ENCODE data around the gene SCAMP3. TPM values are rescaled to one million over a fixed set of nuclear protein-coding genes. Genes with fewer than 3 reads are reported as not detected.
A peak's percentile ranks its signal among the peaks of the same experiment; 100 is the strongest.

SCAMP3 gene
- total RNA-seq, 1 donor from 2014 or later = 78.6 TPM

GRCh38 chr1:155255243-155256007 is 6.7 kb downstream of the SCAMP3 start, which contains the start of gene ENTREP3:
Gene ENTREP3, minus strand, starts transcription at chr1:155255483. Its CDS starts 606 bp downstream, at chr1:155254877.
- Mint-ChIP-seq H3K36me3 (ENCODE audit: low read depth) (peaks cover 39% of the 10 kb centered on the region), H3K27ac (peak within 1 kb of the TSS; percentile 53), H3K4me3 (peak within 1 kb of the TSS; percentile 84), H3K27me3 (no peaks in the 10 kb centered on the region), H3K9me3 (no peaks in the 10 kb centered on the region), H3K4me1 (peaks cover 37% of the 10 kb centered on the region)
- ATAC-seq (ENCODE audit: low read depth) (peak; percentile 66), DNase-seq (peak; percentile 69)
- no peak for TF ChIP-seq CTCF (IDR thresholded peaks at IDR 0.05)
- ChIA-PET POLR2A (interaction anchor here (0.7 to 2.5 kb wide), 6 partner anchors 10 to 428 kb away, joined by 3 to 8 read pairs (median 4); partner anchors contain the start of genes CLK2 and RUSC1), CTCF (interaction anchor here (1.4 to 2.0 kb wide), 3 partner anchors 31 to 68 kb away, joined by 3 to 6 read pairs (median 4); no protein-coding TSS in a partner anchor)
- intact Hi-C loops (cut with micrococcal nuclease) = loop anchor here (1.0 to 10.0 kb wide), 4 partner anchors 11 to 799 kb away; partner anchors contain the start of genes CLK2, LAMTOR2 and UBQLN4

GRCh38 chr1:155254714-155255242 is 7.4 kb downstream of the SCAMP3 start:
- ChIA-PET POLR2A (interaction anchor here (0.7 to 2.5 kb wide), 6 partner anchors 10 to 429 kb away, joined by 3 to 8 read pairs (median 4); partner anchors contain the start of genes CLK2 and RUSC1), CTCF (interaction anchor here (1.4 to 2.0 kb wide), 3 partner anchors 30 to 69 kb away, joined by 3 to 6 read pairs (median 4); no protein-coding TSS in a partner anchor)
- Mint-ChIP-seq H3K27ac (no peak overlapping the region), H3K27me3 (no peaks in the 10 kb centered on the region), H3K4me1 (peaks cover 34% of the 10 kb centered on the region), H3K36me3 (ENCODE audit: low read depth) (peaks cover 34% of the 10 kb centered on the region), H3K4me3 (peak overlapping the region; percentile 84), H3K9me3 (no peaks in the 10 kb centered on the region)
- no peak for DNase-seq
- TF ChIP-seq CTCF (IDR thresholded peaks at IDR 0.05) = no peak
- intact Hi-C loops (cut with micrococcal nuclease) = loop anchor here (1.0 to 10.0 kb wide), 5 partner anchors 8 to 800 kb away; partner anchors contain the start of genes CLK2, LAMTOR2, SCAMP3 and UBQLN4
- ATAC-seq (ENCODE audit: low read depth) = peak; percentile 4

- Mint-ChIP-seq H3K36me3 (ENCODE audit: low read depth) (peaks cover 32% of the 10 kb centered on the region), H3K27me3 (no peaks in the 10 kb centered on the region), H3K9me3 (no peaks in the 10 kb centered on the region), H3K27ac (no peak overlapping the region), H3K4me1 (peaks cover 34% of the 10 kb centered on the region), H3K4me3 (peak overlapping the region; percentile 84)
- intact Hi-C loops (cut with micrococcal nuclease) = loop anchor here (1.0 to 10.0 kb wide), 3 partner anchors 8 to 801 kb away; partner anchors contain the start of genes CLK2, LAMTOR2, SCAMP3 and UBQLN4
- TF ChIP-seq CTCF (IDR thresholded peaks at IDR 0.05) = no peak
- DNase-seq (no peak), ATAC-seq (ENCODE audit: low read depth) (no peak)
- ChIA-PET CTCF (interaction anchor here (1.6 kb wide), 1 partner anchor 30 kb away, joined by 3 read pairs; no protein-coding TSS in a partner anchor), POLR2A (interaction anchor here (1.1 kb wide), 1 partner anchor 69 kb away, joined by 3 read pairs; no protein-coding TSS in a partner anchor)
Measured at GRCh38 chr1:155254228-155254713, 7.9 kb downstream of the SCAMP3 start.

- ATAC-seq (ENCODE audit: low read depth) (no peak), DNase-seq (no peak)
- Mint-ChIP-seq H3K36me3 (ENCODE audit: low read depth) (peaks cover 29% of the 10 kb centered on the region), H3K4me3 (peak overlapping the region; percentile 84), H3K4me1 (peaks cover 34% of the 10 kb centered on the region), H3K9me3 (no peaks in the 10 kb centered on the region), H3K27ac (no peak overlapping the region), H3K27me3 (no peaks in the 10 kb centered on the region)
- intact Hi-C loops (cut with micrococcal nuclease) = loop anchor here (1.0 to 10.0 kb wide), 3 partner anchors 9 to 801 kb away; partner anchors contain the start of genes CLK2, LAMTOR2, SCAMP3 and UBQLN4
- TF ChIP-seq CTCF (IDR thresholded peaks at IDR 0.05) = no peak
- ChIA-PET POLR2A (interaction anchor here (5.4 kb wide), 1 partner anchor 8 kb away, joined by 30 read pairs; the partner anchor contains the start of gene SCAMP3), CTCF (no interaction called here)
Measured at GRCh38 chr1:155253797-155254196, 8.4 kb downstream of the SCAMP3 start.

All from activated B cell treated with CpG ODN at 0.5 μM for 24 hours (primary cell).